HEK293T (cell line): ENCODE data around the gene HPS5.

ENCODE experiments used
- CTBP1 ChIP-seq: fragments of 450-650 bp; IDR thresholded peaks from 2 replicates; pipeline ENCODE4 v1.6.1; 2016; ENCODE audit warnings: borderline replicate concordance
- FOXA1 ChIP-seq: fragments of 450-650 bp; IDR thresholded peaks from 2 replicates; pipeline ENCODE4 v1.6.1; 2016; ENCODE audit warnings: mild to moderate bottlenecking
- FOXM1 ChIP-seq: fragments of 450-650 bp; IDR thresholded peaks from 2 replicates; pipeline ENCODE4 v1.6.1; 2017; ENCODE audit warnings: mild to moderate bottlenecking, borderline replicate concordance
- L3MBTL2 ChIP-seq: fragments of 450-650 bp; conservative IDR thresholded peaks from 2 replicates; pipeline ENCODE4 v1.6.1; 2016; ENCODE audit warnings: mild to moderate bottlenecking
- SP1 ChIP-seq: fragments of 450-650 bp; IDR thresholded peaks from 2 replicates; pipeline ENCODE4 v1.6.1; 2017
- SUZ12 ChIP-seq: fragments of 450-650 bp; IDR thresholded peaks from 2 replicates; pipeline ENCODE4 v1.6.1; 2016; ENCODE audit warnings: mild to moderate bottlenecking
- TARDBP ChIP-seq: fragments of 450-650 bp; IDR thresholded peaks from 2 replicates; pipeline ENCODE4 v1.6.1; 2016

- TF ChIP-seq FOXM1: no peak
- TF ChIP-seq L3MBTL2: no peak
- TF ChIP-seq SP1: no peak
- TF ChIP-seq FOXA1: no peak
- TF ChIP-seq SUZ12: no peak
- TF ChIP-seq TARDBP: no peak
- no peak for TF ChIP-seq CTBP1
Observed at GRCh38 chr11:18282626-18283025, 39.3 kb downstream of the HPS5 start.
